Measurements from ENCODE around the gene SOS2. TPM values are rescaled to one million over a fixed set of nuclear protein-coding genes. Genes with fewer than 3 reads are reported as not detected.

SOS2 gene
- total RNA-seq, 4 donors from 2014 or later: 13.8 to 29.6 (median 18.6) TPM

DNA sequence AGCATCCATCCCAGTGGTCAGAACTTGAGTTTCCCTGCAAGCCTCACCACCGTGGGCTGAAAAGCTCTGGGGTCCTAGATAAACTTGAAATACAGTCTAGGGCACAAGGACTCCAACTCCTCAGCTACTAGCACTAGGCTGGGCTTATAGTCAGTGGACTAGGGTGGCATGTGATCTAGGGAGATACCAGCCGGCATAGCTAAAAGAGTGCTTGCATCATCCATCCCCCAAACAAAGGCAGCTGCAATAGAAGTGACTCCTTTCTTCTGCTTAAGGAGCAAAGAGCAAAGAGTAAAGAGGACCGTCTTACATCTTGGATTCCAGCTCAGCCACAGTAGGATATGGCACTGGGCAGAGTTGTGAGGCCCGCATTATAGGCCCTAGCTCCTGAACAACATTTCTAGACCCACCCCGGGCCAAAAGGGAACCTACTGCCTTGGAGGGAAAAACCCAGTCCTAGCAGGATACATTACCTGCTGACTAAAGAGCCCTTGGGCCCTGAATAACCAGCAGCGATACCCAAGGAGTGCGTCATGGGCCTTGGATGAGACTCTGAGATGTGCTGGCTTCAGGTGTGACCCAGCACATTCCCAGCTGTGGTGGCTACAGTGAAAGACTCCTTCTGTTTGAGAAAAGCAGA lies 17.9 kb upstream of the SOS2 start:
- Histone ChIP-seq H3K4me3 (no peak overlapping the region), H3K9me3 (no peaks in the 10 kb centered on the region), H3K36me3 (peaks cover 0 to 40% (median 0%) of the 10 kb centered on the region in 3 donors), H3K27me3 (no peaks in the 10 kb centered on the region), H3K4me1 (no peaks in the 10 kb centered on the region), H3K27ac (no peak overlapping the region)
- DNase-seq: no peak
- intact Hi-C loops (cut with DNase I): no loop called here
- TF ChIP-seq CTCF (IDR thresholded peaks at IDR 0.05) (no peak), POLR2A (IDR thresholded peaks at IDR 0.05) (no peak)
- 93 to 96% methylated on average over 4 to 5 of the region's 7 CpGs for WGBS, 2 donors

DNA sequence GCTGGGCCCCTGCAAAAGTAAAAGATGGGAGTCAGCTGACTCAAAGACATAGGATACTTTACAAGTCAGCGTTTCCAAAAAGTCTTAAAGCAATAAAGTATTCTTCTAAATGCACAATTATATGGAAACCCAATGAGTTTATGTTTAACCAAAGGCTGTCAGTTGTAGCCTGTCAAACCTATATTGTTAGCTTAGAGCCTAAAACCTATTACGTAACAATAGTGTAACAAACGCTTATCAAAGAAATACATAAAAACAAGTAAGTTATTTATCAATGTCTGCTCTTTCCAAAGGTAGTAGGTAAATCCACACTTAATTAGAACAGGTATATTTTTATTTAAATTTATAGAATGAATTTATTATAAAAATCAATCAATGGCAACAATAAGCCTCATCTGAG lies 15.9 kb upstream of the SOS2 start:
- Histone ChIP-seq H3K4me1 (no peaks in the 10 kb centered on the region), H3K27me3 (no peaks in the 10 kb centered on the region), H3K9me3 (no peaks in the 10 kb centered on the region), H3K27ac (no peak overlapping the region), H3K4me3 (no peak overlapping the region), H3K36me3 (peaks cover 0 to 32% (median 0%) of the 10 kb centered on the region in 3 donors)
- 78 to 82% methylated on average over 3 of the region's 3 CpGs for WGBS, 2 donors
- intact Hi-C loops (cut with DNase I): no loop called here
- DNase-seq: no peak
- no peak for TF ChIP-seq POLR2A (IDR thresholded peaks at IDR 0.05)
- TF ChIP-seq CTCF (IDR thresholded peaks at IDR 0.05): no peak

GRCh38 chr14:50242566-50243310 lies 11.4 kb upstream of the SOS2 start:
- no peak for DNase-seq
- intact Hi-C loops (cut with DNase I): no loop called here
- H3K36me3 ChIP-seq: peaks cover 0 to 16% (median 0%) of the 10 kb centered on the region in 3 donors
- H3K9me3 ChIP-seq: no peaks in the 10 kb centered on the region
- no peaks in the 10 kb centered on the region for H3K27me3 ChIP-seq
- 79 to 83% methylated on average over 5 of the region's 5 CpGs for WGBS, 2 donors
- no peaks in the 10 kb centered on the region for H3K4me1 ChIP-seq
- H3K27ac ChIP-seq: no peak overlapping the region
- TF ChIP-seq POLR2A (IDR thresholded peaks at IDR 0.05) (no peak), CTCF (IDR thresholded peaks at IDR 0.05) (no peak)
- H3K4me3 ChIP-seq: no peak overlapping the region

DNA sequence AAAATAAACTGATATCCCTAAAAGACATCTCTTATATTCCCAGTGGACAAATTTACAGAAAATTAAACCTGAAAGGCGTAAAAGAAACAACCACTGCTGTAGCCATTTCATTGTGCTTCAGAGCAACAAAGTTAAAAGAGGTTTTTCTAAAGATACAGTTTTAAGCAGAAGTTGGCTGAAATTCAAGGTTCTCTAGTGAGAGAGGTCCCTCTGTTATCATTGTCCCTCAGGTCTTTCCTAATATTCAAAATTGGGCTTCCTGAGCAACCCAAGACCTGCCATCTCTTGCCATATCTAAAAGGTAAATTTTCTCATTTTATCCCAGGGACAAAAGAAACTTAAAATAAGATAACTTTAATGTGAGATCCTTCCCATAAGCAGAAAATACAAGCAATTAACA lies 10.7 kb upstream of the SOS2 start:
- Histone ChIP-seq H3K4me3 (no peak overlapping the region), H3K4me1 (no peaks in the 10 kb centered on the region), H3K27me3 (no peaks in the 10 kb centered on the region), H3K9me3 (no peaks in the 10 kb centered on the region), H3K27ac (no peak overlapping the region), H3K36me3 (peaks cover 0 to 16% (median 0%) of the 10 kb centered on the region in 3 donors)
- 97 to 100% methylated on average over 1 of the region's 1 CpG for WGBS, 2 donors
- TF ChIP-seq CTCF (IDR thresholded peaks at IDR 0.05): no peak
- TF ChIP-seq POLR2A (IDR thresholded peaks at IDR 0.05): no peak
- intact Hi-C loops (cut with DNase I): no loop called here
- DNase-seq: no peak

DNA sequence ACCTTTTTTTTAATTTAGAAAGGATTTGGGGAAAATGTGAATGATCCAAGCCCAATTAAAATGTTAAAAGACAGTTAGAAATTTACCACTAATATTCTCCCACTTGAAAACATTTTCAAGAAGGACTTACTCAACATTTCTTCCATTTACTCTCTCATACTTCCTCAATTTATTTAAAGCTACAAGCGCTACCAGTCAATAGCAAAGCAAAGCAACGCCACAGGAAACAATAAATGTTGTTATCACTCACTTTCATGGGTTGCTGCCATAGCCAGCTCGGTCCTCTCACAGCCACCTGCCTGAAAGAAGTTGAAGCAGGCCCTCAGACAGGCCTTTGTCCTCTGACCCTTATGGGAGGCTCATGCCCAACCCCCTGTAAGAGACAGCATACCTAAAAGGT lies 6.0 kb upstream of the SOS2 start:
- intact Hi-C loops (cut with DNase I): no loop called here
- no peaks in the 10 kb centered on the region for H3K36me3 ChIP-seq
- H3K27ac ChIP-seq: no peak overlapping the region
- H3K9me3 ChIP-seq: no peaks in the 10 kb centered on the region
- WGBS, 2 donors: 34 to 43% methylated on average over 3 of the region's 3 CpGs
- no peak for DNase-seq
- H3K4me3 ChIP-seq: no peak overlapping the region
- no peak for TF ChIP-seq CTCF (IDR thresholded peaks at IDR 0.05)
- TF ChIP-seq POLR2A (IDR thresholded peaks at IDR 0.05): no peak
- peaks cover 0 to 12% (median 0%) of the 10 kb centered on the region in 3 donors for H3K4me1 ChIP-seq
- H3K27me3 ChIP-seq: no peaks in the 10 kb centered on the region
